Nephron progenitor cell (in vitro differentiated cells): ENCODE results near the gene ATG2A.

Experiments
- DNase-seq: peaks from one replicate; pipeline ENCODE4 v3.0.0; 2021
- H3K27ac Mint-ChIP-seq: 2 replicates; pipeline ENCODE4 v1.8.0; 2021; ENCODE audit warnings: mild to moderate bottlenecking, moderate library complexity, mixed read lengths
- H3K27me3 Mint-ChIP-seq: 2 replicates; pipeline ENCODE4 v1.8.0; 2021; ENCODE audit warnings: mild to moderate bottlenecking, low read depth, mixed read lengths; ENCODE audit not compliant: poor library complexity
- H3K36me3 Mint-ChIP-seq: 2 replicates; pipeline ENCODE4 v1.8.0; 2021; ENCODE audit warnings: low read depth, mixed read lengths
- H3K4me1 Mint-ChIP-seq: 2 replicates; pipeline ENCODE4 v1.8.0; 2021; ENCODE audit warnings: mixed read lengths
- H3K4me3 Mint-ChIP-seq: 2 replicates; pipeline ENCODE4 v1.8.0; 2021; ENCODE audit warnings: mild to moderate bottlenecking, moderate library complexity, mixed read lengths
- H3K9me3 Mint-ChIP-seq: 2 replicates; pipeline ENCODE4 v1.8.0; 2021; ENCODE audit warnings: mild to moderate bottlenecking, moderate library complexity, mixed read lengths
- TF ChIP-seq, protein P1 (sequence below): fragments of 200-600 bp; sonication (generic); IDR thresholded peaks from 2 replicates; pipeline ENCODE4 v1.5.0; 2021; ENCODE audit warnings: antibody characterized with exemption

Gene ATG2A

DNA sequence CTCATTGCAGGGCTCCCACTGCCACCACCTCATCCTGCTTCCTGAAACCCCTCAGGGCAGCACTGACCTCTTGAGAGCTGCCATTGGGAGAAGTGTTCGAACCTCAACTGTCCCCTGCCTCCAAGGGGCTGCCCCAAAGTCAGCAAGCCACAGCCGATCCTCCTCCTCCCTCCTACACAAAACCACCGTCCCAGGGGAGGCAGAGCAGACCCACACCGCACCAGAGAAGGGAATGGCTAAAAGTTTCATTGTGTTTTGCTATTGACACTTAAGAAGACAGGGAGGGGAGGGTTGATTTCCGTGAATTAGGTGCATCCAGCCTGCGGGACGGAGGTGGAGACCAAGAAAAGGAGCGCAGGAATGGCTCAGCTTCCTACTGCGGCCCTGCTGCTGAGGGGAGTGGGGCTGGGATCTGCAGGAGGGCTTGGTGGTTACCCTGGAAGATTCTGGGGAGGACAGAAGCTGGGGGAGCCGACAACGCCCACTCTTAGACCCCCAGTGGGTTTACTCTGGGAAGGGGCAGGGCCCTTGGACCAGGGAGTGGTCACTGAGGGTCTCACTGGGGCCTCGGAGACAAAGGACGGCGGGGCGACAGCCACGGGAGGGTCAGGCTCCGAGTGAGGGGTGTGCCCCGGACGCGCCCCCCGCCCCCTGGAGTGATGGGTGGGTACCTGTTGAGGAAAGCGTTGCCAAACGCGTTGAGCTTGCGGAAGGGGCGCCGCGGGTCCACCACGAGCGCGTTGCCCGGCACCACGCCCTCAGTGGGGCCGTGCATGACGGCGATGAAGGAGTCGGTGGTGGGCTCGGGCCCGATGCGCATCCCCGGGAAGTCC, 39.4 kb downstream of the ATG2A start:
- Mint-ChIP-seq H3K4me1 (peaks cover 73% of the 10 kb centered on the region), H3K36me3 (peaks cover 17% of the 10 kb centered on the region), H3K27me3 (peaks cover 14% of the 10 kb centered on the region), H3K27ac (no peak overlapping the region), H3K9me3 (no peaks in the 10 kb centered on the region), H3K4me3 (peak overlapping the region; percentile 94)
- TF ChIP-seq, protein P1, sequence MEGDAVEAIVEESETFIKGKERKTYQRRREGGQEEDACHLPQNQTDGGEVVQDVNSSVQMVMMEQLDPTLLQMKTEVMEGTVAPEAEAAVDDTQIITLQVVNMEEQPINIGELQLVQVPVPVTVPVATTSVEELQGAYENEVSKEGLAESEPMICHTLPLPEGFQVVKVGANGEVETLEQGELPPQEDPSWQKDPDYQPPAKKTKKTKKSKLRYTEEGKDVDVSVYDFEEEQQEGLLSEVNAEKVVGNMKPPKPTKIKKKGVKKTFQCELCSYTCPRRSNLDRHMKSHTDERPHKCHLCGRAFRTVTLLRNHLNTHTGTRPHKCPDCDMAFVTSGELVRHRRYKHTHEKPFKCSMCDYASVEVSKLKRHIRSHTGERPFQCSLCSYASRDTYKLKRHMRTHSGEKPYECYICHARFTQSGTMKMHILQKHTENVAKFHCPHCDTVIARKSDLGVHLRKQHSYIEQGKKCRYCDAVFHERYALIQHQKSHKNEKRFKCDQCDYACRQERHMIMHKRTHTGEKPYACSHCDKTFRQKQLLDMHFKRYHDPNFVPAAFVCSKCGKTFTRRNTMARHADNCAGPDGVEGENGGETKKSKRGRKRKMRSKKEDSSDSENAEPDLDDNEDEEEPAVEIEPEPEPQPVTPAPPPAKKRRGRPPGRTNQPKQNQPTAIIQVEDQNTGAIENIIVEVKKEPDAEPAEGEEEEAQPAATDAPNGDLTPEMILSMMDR = no peak
- DNase-seq = no peak

DNA sequence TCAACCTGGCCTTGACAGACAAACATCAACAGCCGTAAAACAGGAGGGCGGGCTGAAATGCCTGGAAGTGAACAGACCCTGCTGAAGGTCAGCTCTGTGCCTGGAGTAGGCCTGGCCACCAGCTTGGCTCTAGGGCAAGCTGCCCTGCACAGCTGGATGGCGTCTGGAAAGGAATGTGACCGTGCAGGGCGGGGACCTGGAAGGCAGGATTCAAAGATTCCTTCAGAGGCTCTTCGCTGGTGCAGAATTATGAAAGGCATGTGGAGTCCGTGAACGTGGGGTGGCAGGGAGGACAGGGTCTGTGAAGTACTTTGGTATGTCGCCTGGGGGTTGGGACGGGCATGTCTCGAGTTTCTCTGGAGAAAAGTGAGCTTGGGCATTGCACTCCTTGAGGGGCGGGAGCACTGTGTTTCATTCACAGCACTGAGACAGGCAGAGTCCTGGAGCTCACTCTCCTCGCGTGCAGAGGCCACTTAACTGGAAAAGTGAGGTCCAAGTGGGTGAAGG, 40.1 kb downstream of the ATG2A start:
- TF ChIP-seq, protein P1 = no peak
- Mint-ChIP-seq H3K4me3 (peak overlapping the region; percentile 94), H3K27me3 (peaks cover 14% of the 10 kb centered on the region), H3K36me3 (peaks cover 19% of the 10 kb centered on the region), H3K27ac (no peak overlapping the region), H3K9me3 (no peaks in the 10 kb centered on the region), H3K4me1 (peaks cover 77% of the 10 kb centered on the region)
- peak; percentile 56 for DNase-seq

DNA sequence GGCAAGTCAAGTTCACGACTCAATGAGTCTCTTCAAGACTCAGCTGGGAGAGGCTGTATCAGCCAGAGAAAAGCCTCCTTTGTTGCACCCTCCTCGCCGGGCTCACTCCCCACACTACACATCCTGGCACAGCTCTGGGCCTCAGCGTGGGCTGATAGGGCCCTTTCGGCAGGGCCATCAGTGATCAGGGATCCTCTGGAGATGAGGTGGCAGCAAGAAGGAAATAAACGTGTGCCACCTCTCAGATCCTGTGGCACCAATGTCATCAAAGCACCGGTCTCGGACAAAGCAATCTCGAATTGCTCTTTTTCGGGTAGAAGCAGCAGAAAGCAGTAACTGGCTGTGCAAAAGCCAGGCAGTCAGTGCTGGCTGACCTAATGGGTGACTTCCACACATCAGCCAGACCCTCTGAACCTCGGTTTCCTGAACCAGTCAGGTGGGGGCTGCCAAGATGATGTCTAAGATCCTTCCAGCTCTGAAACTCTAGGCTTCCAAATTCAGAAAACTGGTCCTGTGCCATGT, 40.7 kb downstream of the ATG2A start:
- peaks cover 19% of the 10 kb centered on the region for H3K36me3 Mint-ChIP-seq
- H3K9me3 Mint-ChIP-seq = no peaks in the 10 kb centered on the region
- peaks cover 14% of the 10 kb centered on the region for H3K27me3 Mint-ChIP-seq
- no peak overlapping the region for H3K27ac Mint-ChIP-seq
- DNase-seq = no peak
- TF ChIP-seq, protein P1 = no peak
- peaks cover 80% of the 10 kb centered on the region for H3K4me1 Mint-ChIP-seq
- peak overlapping the region; percentile 94 for H3K4me3 Mint-ChIP-seq

DNA sequence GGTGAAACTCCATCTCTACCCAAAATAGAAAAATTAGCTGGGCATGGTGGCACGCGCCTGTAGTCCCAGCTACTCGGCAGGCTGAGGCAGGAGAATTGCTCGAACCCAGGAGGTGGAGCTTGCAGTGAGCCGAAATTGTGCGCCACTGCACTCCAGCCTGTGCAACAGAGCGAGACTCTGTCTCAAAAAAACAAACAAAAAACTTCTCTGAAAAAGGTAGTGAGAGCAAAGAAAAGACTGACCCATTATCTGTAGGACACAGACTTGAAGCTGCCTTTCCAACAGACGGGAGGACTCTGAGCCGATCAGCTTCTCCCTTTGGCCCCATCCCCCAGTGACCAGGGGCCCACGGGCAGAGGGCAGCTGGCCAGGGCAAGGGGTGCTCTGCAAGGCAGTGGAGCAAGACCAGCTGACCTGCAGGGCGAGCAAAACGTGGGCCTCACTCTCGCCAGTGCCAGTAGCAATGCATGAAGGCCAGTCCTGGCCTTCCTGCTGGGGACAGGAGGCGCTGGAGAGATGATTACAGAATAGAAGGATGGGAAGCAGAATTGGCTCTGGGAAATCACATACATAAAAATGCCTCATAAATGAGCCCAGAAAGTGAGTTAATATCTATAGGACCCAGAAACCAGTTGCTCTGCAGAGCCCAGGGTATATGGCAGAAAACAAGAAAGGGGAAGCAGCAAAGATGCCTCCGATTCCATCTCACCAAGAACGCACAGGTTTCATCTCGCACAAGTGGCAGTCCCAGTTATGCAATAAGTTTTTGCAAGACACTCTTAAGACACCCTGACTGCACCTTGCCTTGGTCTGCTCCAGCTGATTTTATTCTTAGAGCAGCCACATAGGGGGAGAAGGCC, 41.4 kb downstream of the ATG2A start:
- H3K27me3 Mint-ChIP-seq = peaks cover 11% of the 10 kb centered on the region
- no peak overlapping the region for H3K27ac Mint-ChIP-seq
- H3K36me3 Mint-ChIP-seq = peaks cover 19% of the 10 kb centered on the region
- TF ChIP-seq, protein P1 = no peak
- H3K4me3 Mint-ChIP-seq = peak overlapping the region; percentile 94
- no peak for DNase-seq
- no peaks in the 10 kb centered on the region for H3K9me3 Mint-ChIP-seq
- H3K4me1 Mint-ChIP-seq = peaks cover 80% of the 10 kb centered on the region

DNA sequence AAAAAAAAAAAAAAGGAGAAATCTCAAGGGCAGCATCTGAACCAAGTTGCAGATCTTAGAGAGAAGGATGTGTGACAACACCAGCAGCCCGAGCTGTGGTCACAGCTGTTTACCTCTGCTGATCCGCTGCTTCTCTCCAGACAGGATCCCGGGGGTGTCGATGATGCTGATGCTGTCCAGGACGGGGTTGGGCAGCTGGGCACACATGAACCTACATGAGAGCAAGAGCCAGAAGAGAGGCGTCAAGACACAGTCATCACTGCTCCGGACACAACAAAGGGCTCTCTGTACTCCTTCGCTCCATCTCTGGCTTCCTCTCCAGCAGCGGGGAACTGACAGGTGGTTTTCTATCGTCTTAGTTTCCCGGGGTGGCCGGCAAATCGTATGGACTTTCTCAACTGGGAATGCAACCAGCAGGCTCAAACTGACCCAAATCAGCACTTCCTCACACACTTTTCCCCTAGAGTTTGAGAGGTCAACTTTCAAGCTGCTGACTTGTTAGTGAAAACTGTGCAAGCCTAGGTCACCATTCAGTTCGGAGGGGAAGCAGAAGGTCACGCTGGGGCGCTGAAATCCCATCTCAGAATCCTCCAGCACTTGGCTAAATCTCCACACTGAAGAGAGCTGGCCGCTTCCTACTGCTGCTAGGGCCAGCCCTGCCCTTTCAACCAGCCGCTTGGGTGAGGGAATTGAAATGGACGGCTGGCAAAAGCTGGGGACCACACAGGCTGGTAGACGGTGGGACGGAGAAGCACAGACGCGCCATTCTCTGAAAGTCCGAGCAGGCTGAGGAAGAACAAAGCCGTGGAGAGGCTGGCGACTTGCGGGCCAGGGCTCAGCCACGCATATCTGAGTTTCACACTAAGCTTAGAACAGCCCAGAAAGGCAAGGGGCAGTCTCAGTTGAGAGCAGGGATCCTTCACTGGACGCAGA, 42.4 kb downstream of the ATG2A start:
- H3K27ac Mint-ChIP-seq = peak overlapping the region; percentile 74
- peaks cover 19% of the 10 kb centered on the region for H3K36me3 Mint-ChIP-seq
- TF ChIP-seq, protein P1 = no peak
- H3K4me1 Mint-ChIP-seq = peaks cover 80% of the 10 kb centered on the region
- peak overlapping the region; percentile 94 for H3K4me3 Mint-ChIP-seq
- H3K27me3 Mint-ChIP-seq = peaks cover 9% of the 10 kb centered on the region
- H3K9me3 Mint-ChIP-seq = no peaks in the 10 kb centered on the region
- DNase-seq = no peak
